Neutrophil (primary cell): Measurements from ENCODE around the gene PRR5L.

Experiments
- H3K27ac ChIP-seq: fragments of 200-600 bp; sonication (generic); 2 replicates; pipeline ENCODE4 v1.5.1; 2016; ENCODE audit warnings: mild to moderate bottlenecking, moderate library complexity
- H3K27me3 ChIP-seq: fragments of 200-600 bp; sonication (generic); 2 replicates; pipeline ENCODE4 v1.6.0; 2016; ENCODE audit warnings: mild to moderate bottlenecking
- H3K36me3 ChIP-seq: fragments of 200-600 bp; sonication (generic); 2 replicates; pipeline ENCODE4 v1.5.1; 2017
- H3K4me1 ChIP-seq, 2 experiments: fragments of 200-600 bp in 1 of 2; sonication (generic) in 1 of 2; 1 replicate in 1 of 2; 2 replicates in 1 of 2; pipeline versions ENCODE4 v1.5.1 to v1.6.1; 2013 to 2016; ENCODE audit warnings: low read depth in 1 of 2, low read length in 1 of 2, mild to moderate bottlenecking in 1 of 2, moderate library complexity in 1 of 2; ENCODE audit not compliant: control insufficient read depth in 1 of 2, insufficient read depth in 1 of 2
- H3K4me3 ChIP-seq, 2 experiments: fragments of 200-600 bp in 1 of 2; sonication (generic) in 1 of 2; 1 replicate in 1 of 2; 2 replicates in 1 of 2; pipeline ENCODE4 v1.5.1; 2013 to 2016; ENCODE audit warnings: low read depth in 1 of 2, low read length in 1 of 2, mild to moderate bottlenecking in 1 of 2, moderate library complexity in 1 of 2
- H3K9me3 ChIP-seq: fragments of 200-600 bp; sonication (generic); 2 replicates; pipeline ENCODE4 v1.5.1; 2016
- TF ChIP-seq, protein P1 (sequence below): fragments of 200-600 bp; sonication (generic); IDR thresholded peaks from 2 replicates; pipeline ENCODE4 v1.5.1; 2016; ENCODE audit warnings: antibody characterized with exemption

PRR5L gene

DNA sequence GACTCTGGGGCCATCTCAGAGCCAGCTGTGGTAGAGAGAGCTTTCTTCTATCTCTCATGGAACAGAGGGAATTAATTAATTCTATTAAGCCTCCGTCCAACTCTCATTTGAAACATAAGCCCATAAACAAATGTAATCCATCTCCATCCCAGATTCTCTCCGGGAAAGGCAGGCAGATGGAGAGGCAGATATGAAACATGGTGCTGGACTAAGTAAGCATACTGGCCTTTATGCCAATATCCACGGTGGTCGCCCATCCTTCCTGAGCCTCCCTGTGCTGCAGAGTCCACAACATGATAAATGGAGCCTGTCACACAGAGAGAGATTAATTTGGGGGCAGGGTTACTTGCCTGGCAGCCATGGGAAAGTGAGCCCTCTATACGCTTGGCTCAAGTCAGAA is 44.8 kb downstream of the PRR5L start:
- Histone ChIP-seq H3K27ac (no peak overlapping the region), H3K4me1 (no peaks in the 10 kb centered on the region), H3K36me3 (no peaks in the 10 kb centered on the region), H3K9me3 (no peaks in the 10 kb centered on the region), H3K4me3 (no peak overlapping the region), H3K27me3 (no peaks in the 10 kb centered on the region)
- TF ChIP-seq, protein P1, sequence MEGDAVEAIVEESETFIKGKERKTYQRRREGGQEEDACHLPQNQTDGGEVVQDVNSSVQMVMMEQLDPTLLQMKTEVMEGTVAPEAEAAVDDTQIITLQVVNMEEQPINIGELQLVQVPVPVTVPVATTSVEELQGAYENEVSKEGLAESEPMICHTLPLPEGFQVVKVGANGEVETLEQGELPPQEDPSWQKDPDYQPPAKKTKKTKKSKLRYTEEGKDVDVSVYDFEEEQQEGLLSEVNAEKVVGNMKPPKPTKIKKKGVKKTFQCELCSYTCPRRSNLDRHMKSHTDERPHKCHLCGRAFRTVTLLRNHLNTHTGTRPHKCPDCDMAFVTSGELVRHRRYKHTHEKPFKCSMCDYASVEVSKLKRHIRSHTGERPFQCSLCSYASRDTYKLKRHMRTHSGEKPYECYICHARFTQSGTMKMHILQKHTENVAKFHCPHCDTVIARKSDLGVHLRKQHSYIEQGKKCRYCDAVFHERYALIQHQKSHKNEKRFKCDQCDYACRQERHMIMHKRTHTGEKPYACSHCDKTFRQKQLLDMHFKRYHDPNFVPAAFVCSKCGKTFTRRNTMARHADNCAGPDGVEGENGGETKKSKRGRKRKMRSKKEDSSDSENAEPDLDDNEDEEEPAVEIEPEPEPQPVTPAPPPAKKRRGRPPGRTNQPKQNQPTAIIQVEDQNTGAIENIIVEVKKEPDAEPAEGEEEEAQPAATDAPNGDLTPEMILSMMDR: no peak

DNA sequence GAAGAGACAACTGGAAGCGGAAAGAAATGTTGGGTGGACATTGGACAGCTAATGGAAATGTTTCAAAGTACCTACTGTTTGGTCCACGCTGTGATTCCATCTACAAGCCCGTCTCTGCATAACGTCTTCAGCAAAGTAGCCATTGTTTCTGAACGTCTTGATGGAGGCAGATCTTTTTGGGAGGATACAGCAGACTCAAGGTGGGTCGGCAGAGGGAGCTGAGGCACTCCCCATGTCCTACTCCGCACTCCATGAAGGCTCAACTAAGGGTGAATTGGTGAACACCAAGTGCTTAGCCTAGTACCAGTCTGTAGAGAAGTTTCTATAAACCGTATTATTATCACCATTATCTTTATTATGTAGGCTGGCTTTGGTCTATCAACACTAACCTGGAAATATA is 45.8 kb downstream of the PRR5L start:
- Histone ChIP-seq H3K4me3 (no peak overlapping the region), H3K9me3 (no peaks in the 10 kb centered on the region), H3K36me3 (no peaks in the 10 kb centered on the region), H3K27me3 (no peaks in the 10 kb centered on the region), H3K4me1 (no peaks in the 10 kb centered on the region), H3K27ac (no peak overlapping the region)
- TF ChIP-seq, protein P1: no peak

DNA sequence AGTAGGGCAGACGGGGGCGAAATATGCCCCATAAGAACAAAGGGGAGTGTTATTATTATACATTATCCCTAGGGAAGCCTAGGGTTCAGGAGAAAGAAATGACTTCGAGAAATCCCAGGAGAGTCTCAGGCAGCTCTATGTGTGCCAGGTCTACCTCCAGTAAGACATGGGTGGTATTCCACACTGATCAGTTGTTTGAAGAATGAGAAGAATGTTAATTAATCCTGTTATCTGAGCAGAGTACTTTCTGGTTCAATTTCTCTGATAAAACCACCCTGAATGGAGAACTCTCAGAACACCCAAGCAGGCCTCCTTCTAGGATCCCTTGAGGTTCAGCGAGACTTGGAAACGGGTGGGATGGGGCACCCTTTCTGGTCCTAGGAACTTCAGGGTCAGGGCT is 46.2 kb downstream of the PRR5L start:
- Histone ChIP-seq H3K27me3 (no peaks in the 10 kb centered on the region), H3K27ac (no peak overlapping the region), H3K4me1 (no peaks in the 10 kb centered on the region), H3K9me3 (no peaks in the 10 kb centered on the region), H3K4me3 (no peak overlapping the region), H3K36me3 (no peaks in the 10 kb centered on the region)
- TF ChIP-seq, protein P1: no peak

DNA sequence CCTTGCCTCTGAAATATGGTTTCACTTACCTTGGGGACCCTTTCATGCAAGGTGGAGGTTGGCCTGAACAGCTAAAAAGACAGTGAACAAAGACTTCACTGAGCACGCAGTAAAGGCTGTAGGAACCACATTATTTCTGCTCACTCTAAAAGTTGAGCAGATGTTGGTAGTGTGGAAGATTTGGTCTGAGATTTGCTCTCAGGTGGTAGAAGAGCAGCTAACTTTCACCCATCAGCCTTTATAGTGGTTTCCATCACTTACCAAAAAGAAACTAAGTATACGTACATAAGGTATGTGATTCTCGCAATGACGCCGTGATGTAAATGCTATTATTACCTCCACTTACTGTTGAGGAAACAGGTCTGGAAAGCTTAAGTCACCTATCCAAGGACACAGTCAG is 47.3 kb downstream of the PRR5L start:
- Histone ChIP-seq H3K9me3 (no peaks in the 10 kb centered on the region), H3K4me3 (no peak overlapping the region), H3K36me3 (no peaks in the 10 kb centered on the region), H3K27me3 (no peaks in the 10 kb centered on the region), H3K27ac (no peak overlapping the region), H3K4me1 (no peaks in the 10 kb centered on the region)
- TF ChIP-seq, protein P1: no peak

DNA sequence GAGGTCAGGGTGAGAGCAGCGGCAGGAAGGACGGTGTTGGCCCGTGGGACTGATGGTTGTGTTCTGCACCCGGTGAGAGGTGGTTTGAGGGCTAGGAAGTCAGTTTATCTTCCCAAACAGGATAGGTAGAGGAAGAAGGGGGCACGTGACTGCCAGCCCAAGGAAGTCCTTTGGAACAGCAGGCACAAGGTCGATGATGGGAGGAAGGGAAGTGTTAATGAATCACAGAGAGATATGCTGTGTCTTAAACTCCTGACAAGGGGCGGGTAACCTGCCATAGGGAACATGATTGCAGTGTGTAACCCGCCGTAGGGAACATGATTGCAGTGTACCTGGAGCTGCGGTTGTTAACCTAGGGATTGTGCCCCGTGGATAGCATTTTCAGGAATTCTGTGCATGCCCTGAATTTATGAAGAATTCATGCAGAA is 49.0 kb downstream of the PRR5L start:
- no peak overlapping the region for H3K4me3 ChIP-seq
- H3K27me3 ChIP-seq: no peaks in the 10 kb centered on the region
- no peaks in the 10 kb centered on the region for H3K4me1 ChIP-seq
- H3K27ac ChIP-seq: no peak overlapping the region
- no peaks in the 10 kb centered on the region for H3K9me3 ChIP-seq
- H3K36me3 ChIP-seq: no peaks in the 10 kb centered on the region
- TF ChIP-seq, protein P1: no peak
